Measurements from ENCODE around the gene PDE7B. TPM values are rescaled to one million over a fixed set of nuclear protein-coding genes. Genes with fewer than 3 reads are reported as not detected.

Gene PDE7B
- total RNA-seq (2014; rRNA removed; shearing (Covaris generic)): 0.96 and 1.6 TPM in 2 replicates

DNA sequence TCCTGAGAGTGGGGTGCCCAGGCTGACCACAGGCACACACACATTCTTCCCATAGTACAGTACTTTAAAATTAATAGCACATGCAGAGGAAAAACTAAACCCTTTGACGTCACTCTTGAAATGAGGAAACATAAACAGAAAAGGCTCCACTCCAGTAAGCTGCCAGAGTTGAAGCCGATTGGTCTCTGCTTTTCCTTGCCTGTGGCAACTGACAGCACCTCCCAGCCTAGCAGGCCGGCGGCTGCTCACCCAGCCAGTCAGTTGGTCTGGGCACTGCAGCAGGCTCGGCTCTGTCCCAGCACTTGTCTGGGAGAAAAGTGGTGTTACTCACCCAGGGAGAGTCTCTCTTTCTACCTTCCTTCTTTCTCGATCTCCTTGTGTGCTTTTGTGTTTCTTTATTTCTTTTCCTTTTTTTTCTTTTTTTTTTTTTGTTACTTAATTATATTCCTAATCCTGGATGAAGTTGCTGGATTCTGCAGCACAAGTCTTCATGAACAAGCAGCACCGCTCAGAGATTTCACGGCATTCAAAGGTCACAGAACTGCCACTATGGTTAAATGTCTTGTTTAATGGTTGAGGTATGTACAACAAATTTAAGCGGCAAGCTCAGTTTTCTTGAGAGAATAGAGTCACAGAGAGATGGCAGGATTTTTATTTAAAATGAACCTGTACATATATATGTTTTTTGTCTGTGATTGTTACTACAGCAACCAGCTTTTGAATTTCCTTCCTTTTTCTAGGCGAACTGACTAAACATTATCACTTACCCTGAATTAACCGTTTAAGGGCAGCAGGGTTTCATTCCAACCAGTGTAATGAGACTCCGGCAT, at the start of gene PDE7B:
PDE7B (plus strand) TSS at position 260 of the 830 bp plus-strand sequence.

Measured in A375 (cell line).